ENCODE results near the gene HBG2. TPM values are rescaled to one million over a fixed set of nuclear protein-coding genes. Genes with fewer than 3 reads are reported as not detected.
"Not testable (repeated sequence)": the region's sequence is repeated elsewhere in the genome, so short reads cannot be mapped to it uniquely, and the experiment has no call there.

The HBG2 gene
- total and polyA plus RNA-seq, 2 of the 4 experiments (the other 2 are of a cell fraction) = 0.54 TPM; not detected in 1

GRCh38 chr11:5253440-5253839 lies 1.1 kb downstream of the HBG2 start:
- H4K91ac ChIP-seq (ENCODE audit: insufficient read depth, low read depth, low read length); POLR2A ChIA-PET (ENCODE audit: unreplicated experiment); H4K5ac ChIP-seq (ENCODE audit: low read depth, low read length); H3K56ac ChIP-seq (ENCODE audit: extremely low read depth, insufficient read depth, low read length); H4K20me1 ChIP-seq (ENCODE audit: insufficient read depth, low read length); H2BK120ac ChIP-seq (ENCODE audit: low read depth, low read length); H3K23ac ChIP-seq (ENCODE audit: low read depth, low read length); H3K14ac ChIP-seq (replicated peaks; ENCODE audit: low read depth, low read length); H2BK20ac ChIP-seq (ENCODE audit: low read depth, low read length); DNase-seq; H3K18ac ChIP-seq (ENCODE audit: low read depth, low read length); H2AFZ ChIP-seq (replicated peaks; ENCODE audit: low read length, poor library complexity); CTCF ChIA-PET; H3K27me3 ChIP-seq (ENCODE audit: control insufficient read depth, insufficient read depth, low read length); H2AK9ac ChIP-seq (replicated peaks; ENCODE audit: low read depth, low read length, poor library complexity); H3K27ac ChIP-seq (ENCODE audit: insufficient read depth, low read length); H3K4me1 ChIP-seq (ENCODE audit: control insufficient read depth, insufficient read depth, low read length); H4K8ac ChIP-seq (ENCODE audit: low read depth in 2 of 2, low read length in 2 of 2); H3K79me1 ChIP-seq (ENCODE audit: low read depth in 1 of 2, low read length in 2 of 2); H3K9me3 ChIP-seq (ENCODE audit: control insufficient read depth, insufficient read depth, low read length); ATAC-seq (ENCODE audit: low read depth); H3K9me1 ChIP-seq (ENCODE audit: insufficient read depth, low read length); H3K4ac ChIP-seq (ENCODE audit: low read depth, low read length); H3K36me3 ChIP-seq (ENCODE audit: control insufficient read depth, insufficient read depth, low read length); H3K4me2 ChIP-seq (ENCODE audit: low read depth, low read length); H3K9ac ChIP-seq (ENCODE audit: low read depth, low read length); H3K4me3 ChIP-seq (ENCODE audit: insufficient read depth, low read depth, low read length); H2AK5ac ChIP-seq (ENCODE audit: low read depth, low read length); dilution Hi-C loops (cut with HindIII; ENCODE audit: low sequenced_read_pairs, unreplicated experiment); BruUV-seq (replicated peaks); H2BK15ac ChIP-seq (ENCODE audit: low read depth, low read length); in situ Hi-C loops (cut with MboI; ENCODE audit: low sequenced_read_pairs); H2BK5ac ChIP-seq (ENCODE audit: low read depth, low read length, poor library complexity, severe bottlenecking); intact Hi-C loops (cut with micrococcal nuclease): not testable (repeated sequence)
- no CpG with 5 or more reads among the region's 5 CpGs for WGBS, 2 experiments (ENCODE audit: extremely low coverage in 2 of 2, insufficient read length in 1 of 2)

Data from IMR-90 (cell line).